Left kidney (tissue), 8 donors: ENCODE measurements around the gene DDR2. TPM values are rescaled to one million over a fixed set of nuclear protein-coding genes. Genes with fewer than 3 reads are reported as not detected.
"Not testable (repeated sequence)": the region's sequence is repeated elsewhere in the genome, so short reads cannot be mapped to it uniquely, and the experiment has no call there.

Experiments
- DNase-seq: peaks from one replicate; pipeline ENCODE4 v3.0.0-alpha.2; 2013
- long read RNA-seq, 8 donors: transcript quantifications; one replicate each; lab custom pipeline, GENCODE V29; 2026
- polyA plus RNA-seq: library from polyadenylated mRNA; unstranded; fragments of 120-200 nt; gene quantifications from one replicate; pipeline ENCODE4 v1.2.1, GENCODE V29; 2013; ENCODE audit not compliant: insufficient read length

DDR2 gene
- polyA plus RNA-seq: 22.2 TPM
- long read RNA-seq, donor 1: 0 reads
- long read RNA-seq, donor 2, partial matches to known transcripts: 5 of 7 reads
- long read RNA-seq, donor 2, other reads (novel, unspliced or antisense): 0 of 7 reads
- long read RNA-seq, donor 3, full-length matches to known transcripts: 3 of 3 reads
- long read RNA-seq, donor 3, partial matches to known transcripts: 0 of 3 reads
- long read RNA-seq, donor 3, other reads (novel, unspliced or antisense): 0 of 3 reads
- long read RNA-seq, donor 4: 0 reads
- long read RNA-seq, donor 5, full-length matches to known transcripts: 2 of 2 reads
- long read RNA-seq, donor 5, partial matches to known transcripts: 0 of 2 reads
- long read RNA-seq, donor 5, other reads (novel, unspliced or antisense): 0 of 2 reads
- long read RNA-seq, donor 6, partial matches to known transcripts: 0 of 1 reads
- long read RNA-seq, donor 6, other reads (novel, unspliced or antisense): 0 of 1 reads
- long read RNA-seq, donor 7, partial matches to known transcripts: 0 of 1 reads
- long read RNA-seq, donor 7, other reads (novel, unspliced or antisense): 0 of 1 reads
- long read RNA-seq, donor 8, partial matches to known transcripts: 0 of 1 reads
- long read RNA-seq, donor 8, other reads (novel, unspliced or antisense): 0 of 1 reads

DNA sequence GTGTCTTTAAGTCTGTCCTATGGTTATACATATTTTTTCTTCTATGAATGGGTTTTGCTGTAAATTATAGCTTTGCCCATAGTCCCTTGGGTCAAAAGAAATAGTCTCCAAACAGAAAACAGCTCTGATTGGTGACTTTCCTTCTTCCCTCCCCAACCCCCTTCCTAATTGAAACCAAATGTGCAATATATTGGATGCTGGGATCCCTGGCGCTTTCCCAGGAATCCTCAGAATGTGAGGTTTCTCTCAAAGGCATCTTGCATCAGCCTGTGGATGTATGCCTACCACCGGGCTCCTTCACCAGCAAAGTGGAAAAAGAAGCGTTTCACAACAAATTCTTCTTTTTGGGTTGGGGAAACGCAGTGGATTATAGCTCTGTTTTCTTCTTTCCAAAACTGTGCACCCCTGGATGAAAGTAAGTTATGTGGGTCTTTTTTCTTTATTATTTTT lies at the start of gene DDR2:
Gene DDR2 (plus strand): TSS at position 248 of the 450 bp plus-strand sequence. CDS start 86,600 bp downstream, outside the sequence.
- DNase-seq: peak; percentile 74

DNA sequence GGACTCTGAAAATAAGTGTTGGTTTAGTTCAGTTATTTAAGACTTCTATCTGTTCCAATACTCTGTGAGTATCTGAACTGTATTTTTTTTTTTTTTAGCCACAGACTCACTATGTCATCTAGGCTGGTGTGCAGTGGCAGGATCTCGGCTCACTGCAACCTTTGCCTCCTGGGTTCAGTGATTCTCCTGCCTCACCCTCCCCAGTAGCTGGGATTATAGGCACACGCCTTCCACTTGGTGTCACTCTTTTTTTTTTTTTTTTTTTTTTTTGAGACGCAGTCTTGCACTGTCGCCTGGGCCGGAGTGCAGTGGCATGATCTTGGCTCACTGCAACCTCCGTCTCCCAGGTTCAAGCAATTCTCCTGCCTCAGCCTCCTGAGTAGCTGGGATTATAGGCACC lies 49.4 kb upstream of the DDR2 start:
- DNase-seq: not testable (repeated sequence)

DNA sequence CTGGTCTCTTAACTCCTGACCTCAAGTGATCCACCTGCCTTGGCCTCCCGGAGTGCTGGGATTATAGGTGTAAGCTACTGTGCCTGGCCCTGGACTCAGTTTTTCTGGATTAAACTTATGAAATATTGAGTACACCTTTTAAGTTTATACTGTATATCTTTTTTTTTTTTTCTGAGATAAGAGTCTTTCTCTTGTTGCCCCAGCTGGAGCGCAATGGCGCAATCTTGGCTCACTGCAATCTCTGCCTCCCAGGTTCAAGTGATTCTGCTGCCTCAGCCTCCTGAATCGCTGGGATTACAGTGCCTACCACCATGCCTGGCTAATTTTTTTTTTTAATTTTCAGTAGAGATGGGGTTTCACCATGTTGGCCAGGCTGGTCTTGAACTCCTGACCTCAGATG lies 47.2 kb upstream of the DDR2 start:
- not testable (repeated sequence) for DNase-seq

DNA sequence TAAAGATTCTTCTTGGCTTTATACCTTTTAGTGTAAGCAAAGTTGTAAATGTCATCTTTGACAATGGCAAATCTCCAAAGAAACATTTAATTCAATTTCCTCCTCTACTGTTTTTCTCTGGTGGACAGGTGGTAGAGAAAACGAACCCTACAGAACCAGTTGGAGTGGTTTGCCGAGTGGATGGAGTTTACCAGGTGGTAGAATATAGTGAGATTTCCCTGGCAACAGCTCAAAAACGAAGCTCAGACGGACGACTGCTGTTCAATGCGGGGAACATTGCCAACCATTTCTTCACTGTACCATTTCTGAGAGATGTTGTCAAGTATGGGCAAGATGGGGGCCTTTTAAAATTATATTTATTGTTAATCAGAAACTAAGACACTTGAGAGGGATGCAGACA lies 44.9 kb upstream of the DDR2 start:
- DNase-seq: no peak

DNA sequence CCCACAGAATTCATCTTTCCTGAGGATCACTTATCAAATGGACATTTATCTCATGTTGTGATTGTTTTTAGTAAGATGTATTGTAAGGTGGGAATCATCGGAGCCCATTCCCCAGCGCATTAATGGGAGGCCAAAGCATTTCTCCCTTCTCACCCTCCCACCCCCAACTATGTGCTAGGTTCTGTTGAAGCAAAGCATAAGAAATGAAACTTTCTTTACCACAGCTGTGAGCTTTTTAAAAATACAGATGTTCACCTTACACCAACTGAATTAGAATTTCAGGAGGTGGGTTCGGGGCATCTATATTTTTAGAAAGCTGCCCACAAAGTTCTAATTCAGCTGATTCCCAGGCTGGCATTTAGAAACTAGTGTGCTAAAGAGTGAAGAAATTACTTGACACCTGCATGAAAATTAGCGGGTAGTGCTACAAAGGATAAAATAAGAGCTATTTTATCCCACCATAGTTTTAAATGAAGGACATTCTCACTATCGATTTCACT lies 44.5 kb upstream of the DDR2 start:
- no peak for DNase-seq

DNA sequence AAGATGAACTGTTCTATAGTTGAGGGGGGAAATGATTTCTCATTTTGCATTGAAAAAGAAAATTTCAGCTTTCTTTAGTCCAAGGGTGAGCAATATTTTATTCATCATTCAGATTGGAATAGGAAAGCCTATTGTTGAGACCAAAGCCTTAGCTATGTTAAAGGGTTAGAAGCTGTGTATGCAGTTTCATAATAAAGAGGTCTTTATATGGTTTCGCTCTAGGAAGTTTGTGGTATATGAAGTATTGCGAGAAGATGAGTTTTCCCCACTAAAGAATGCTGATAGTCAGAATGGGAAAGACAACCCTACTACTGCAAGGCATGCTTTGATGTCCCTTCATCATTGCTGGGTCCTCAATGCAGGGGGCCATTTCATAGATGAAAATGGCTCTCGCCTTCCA lies 42.2 kb upstream of the DDR2 start:
- DNase-seq: no peak

DNA sequence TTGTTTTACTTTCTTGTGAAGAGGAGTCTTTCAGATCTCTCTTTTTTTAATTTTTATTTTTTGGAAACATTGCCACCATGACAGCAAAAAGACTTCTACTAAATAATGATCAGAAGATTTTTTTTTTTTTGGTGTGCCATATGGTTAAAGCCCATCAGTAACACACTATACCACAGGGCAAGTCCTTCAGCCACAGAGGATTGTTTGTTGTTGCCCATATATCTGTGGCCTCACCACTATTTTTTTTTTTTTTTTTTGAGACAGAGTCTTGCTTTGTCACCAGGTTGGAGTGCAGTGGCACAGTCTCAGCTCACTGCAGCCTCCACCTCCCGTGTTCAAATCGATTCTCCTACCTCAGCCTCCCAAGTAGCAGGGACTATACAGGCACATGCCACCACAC lies 41.6 kb upstream of the DDR2 start:
- DNase-seq: no peak

DNA sequence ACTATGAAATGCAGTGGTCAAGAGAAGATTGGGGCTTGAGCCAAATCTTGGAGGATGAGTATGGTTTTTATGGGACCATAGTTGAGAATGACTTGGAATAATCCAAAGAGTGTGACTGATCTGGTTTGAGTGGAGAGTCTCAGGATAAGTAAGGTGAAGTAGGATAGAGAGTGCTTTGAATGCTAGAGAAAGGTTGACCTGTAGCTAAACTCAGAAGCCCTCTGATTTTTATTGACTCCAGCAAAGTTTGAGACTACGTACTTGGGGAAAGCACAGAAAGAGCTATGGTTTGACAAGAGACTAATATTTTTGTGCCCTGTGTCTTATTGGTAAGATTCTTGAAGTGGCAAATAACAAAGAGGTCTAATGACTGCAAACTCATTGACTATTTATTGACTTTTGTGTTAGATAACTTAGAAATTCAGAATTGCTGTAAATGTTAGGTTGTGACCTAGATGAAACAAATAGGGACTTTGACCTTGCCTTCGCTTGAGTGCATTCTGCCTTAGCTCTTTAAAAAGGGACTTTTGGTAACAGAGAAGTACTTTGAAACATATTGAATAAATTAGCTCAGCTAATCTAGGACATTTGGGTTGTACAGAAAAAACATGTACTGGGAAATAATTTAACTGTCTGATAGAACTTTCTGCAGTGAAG lies 35.6 kb upstream of the DDR2 start:
- no peak for DNase-seq

DNA sequence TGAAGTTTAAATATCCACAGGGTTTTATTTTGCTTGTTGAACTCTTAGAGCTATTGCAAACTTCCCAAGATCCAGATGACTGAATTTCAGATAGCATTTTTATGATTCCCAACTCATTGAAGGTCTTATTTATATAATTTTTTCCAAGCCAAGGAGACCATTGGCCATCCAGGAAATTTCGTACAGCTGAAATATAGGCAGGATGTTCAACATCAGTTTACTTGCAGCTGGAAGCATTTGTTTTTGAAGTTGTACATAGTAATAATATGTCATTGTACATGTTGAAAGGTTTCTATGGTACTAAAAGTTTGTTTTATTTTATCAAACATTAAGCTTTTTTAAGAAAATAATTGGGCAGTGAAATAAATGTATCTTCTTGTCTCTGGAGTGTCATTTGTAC lies 32.8 kb upstream of the DDR2 start:
- DNase-seq: no peak

DNA sequence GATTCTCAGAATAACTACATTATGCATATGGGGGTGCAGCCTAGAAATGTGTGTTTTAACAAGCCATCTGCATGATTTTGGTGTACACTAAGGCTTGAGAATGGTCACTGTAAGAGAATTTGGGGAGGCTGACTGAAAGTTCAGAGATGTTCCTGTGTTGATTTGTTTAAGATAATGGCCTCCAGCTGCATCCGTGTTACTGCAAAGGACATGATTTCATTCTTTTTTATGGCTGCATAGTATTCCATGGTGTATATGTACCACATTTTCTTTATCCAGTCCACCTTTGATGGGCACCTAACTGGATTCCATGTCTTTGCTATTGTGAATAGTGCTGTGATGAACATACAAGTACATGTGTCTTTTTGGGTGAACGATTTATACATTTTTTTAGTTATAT lies 29.1 kb upstream of the DDR2 start:
- DNase-seq: not testable (repeated sequence)

DNA sequence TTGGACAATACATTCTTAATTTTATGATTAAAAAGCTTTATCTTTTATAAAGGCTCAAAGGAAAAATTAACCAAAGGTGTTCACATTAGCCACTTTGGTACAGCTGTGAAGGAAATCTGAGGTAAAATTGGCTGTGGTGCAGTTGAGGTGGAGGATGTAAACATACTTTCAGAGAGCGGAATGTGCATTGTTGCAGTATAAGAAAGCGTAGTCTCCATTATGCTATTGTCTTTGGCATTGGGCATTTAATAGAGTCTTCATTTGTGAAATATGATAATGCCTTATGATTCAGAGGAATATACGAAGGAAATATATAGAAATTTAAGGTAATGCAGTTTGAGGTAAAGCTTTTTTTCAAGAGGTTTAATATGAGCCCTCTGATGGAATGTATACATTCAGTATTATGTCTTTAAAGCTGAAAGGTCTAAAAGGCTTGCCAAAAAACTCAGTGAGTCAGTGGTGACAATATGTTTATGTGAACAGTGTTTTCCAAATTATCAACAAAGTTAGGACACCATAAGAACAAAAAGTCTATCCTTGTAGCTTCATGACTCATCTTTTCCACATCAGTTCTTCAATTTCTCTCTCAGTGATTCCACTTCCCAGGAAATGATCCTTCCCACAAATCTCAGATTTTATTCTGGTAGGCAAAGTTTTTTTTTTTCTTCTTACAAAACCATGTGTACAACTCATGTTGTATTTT lies 26.9 kb upstream of the DDR2 start:
- no peak for DNase-seq

DNA sequence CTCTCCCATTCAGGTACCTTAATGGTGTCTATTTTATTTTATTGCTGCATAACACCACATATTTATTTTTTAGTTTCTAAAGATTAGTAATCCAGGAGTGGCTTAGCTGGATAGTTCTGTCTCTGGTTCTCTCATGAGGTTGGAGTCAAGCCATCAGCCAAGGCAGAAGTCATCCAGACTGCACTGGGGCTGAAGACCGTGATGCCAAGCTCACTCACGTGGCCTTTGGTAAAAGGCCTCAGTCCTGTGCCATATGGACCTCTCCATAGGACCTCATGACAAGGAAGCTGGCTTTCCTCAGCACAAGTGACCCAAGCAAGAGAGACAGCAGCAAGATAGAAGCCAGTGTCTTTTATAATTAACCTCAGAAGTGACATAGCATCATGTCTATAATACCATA lies 23.0 kb upstream of the DDR2 start:
- no peak for DNase-seq

DNA sequence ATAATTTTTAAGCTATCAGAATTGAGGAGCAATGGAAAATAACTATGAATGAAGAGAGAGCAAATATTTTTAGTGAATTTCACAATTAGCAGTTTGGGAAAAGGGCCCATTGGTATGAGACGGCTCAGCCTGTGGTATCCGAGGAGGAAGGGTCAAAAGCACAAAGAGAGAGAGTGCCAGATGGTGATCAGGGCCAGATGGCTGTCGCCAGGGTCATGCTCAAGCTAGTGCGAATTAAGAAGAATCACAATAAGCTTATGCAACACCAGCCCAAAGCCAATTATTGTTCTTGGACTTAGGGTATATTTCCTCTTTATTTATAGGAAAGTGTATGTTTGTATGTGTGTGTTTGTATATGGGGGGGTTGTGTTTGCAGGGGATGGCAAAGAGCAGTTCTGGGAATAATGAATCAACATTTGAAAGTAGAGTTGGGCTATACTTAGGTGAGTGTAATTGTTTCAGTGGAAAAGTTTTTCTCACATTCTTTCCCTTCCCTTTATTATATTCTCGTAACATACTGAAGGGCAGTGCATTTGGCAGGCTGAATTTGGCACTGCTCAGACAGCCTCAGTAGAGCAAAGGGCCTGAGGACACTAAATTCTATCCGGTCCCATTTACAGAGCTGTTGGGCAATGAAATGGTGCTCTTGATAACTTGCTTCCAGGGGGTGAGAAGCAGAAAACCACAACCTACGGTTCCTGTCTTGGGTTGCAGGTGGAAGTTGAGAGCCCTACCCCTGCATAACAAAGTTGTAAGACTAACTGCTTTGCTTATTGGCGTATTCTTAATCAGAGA lies 19.5 kb upstream of the DDR2 start:
- no peak for DNase-seq

DNA sequence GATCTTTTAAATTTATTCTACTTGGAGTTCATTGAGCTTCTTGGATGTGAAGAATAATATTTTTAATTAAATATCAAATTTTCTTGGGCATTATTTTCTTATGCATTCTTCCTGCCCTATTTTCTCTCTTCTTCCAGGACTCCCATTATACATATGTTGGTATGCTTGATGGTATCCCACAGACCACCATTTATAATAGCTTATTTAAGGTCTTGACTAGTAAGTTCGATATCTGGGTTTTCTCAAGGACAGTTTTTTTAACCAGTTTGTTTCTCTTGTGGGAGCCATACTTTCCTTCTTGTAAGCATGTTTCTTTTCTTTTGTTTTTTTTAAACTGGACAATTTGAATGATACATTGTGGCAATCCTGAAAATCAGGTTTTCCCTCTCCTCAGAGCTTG lies 15.4 kb upstream of the DDR2 start:
- no peak for DNase-seq

DNA sequence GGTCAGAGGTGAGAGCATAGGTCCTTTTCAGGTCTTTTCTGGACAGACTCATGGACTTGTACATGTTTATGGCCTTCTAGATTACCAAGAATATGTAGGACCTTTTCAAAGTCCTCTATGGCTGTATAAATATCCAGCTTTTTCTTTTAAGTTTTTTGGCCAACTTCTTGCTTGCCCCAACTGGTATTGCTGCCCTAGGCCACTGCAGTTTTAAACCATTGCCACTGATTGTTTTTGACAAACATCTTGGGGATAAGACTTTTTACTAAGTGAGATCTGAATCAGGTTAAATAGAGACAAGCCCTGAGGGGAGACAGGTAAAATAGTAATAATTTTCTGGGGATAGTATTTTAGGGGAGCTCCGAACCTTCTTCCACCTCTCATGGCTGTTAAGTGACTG lies 14.8 kb upstream of the DDR2 start:
- no peak for DNase-seq

DNA sequence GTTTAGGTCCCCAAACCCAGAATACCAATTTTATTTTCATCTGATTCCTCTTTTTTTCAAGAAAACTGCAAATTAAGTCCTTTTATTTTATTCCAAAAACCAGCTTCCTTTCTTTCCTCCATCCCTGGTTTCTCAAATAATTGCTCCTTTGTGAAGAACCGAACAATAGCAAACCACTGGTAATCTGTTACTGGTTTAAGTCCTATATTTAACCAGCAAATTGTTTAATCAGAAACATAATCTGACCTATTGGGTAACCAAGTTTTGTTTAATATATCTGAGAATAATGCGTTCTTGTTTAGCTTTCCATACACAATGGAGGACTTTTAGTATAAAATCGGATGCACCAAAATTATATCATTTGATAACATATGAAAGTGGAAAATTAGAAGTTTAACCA lies 13.2 kb upstream of the DDR2 start:
- DNase-seq: no peak

DNA sequence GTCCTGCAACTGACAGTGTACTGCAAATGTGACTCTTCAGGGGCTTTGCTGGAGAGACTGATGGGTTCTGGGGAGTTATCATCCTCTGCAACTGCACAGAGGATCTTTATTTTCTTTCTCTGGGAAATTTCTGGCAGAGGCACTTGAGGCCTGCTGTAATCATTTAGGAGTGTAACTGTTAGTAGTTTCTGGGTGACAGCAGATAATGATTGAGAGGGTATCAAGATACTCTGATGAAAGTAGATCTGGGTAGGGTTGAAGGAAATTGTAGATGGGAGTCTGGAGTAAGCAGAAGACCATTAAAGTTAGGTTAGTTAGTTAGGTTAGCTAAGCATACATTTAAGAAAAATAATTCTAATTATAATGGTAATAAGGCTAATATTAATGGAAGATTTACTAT lies 11.0 kb upstream of the DDR2 start:
- DNase-seq: no peak

DNA sequence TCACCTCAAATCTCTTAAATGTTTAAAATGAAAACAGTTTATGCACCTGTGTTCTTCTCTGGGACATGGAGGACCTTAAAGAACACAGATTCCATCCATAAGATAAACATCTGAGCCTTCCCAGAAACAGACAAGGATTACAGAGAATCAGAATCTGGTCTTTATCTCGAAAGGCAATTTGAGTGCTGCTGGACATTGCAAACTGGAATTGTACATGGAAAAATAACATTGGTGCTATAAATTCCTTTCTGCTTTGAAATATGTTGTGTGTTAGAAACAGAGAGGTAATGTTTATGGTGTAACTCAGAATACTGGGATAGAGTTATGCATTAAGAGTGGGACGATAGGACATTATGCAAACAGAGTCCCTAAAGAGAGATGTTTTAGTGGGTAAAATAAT lies 6.6 kb upstream of the DDR2 start:
- DNase-seq: no peak

DNA sequence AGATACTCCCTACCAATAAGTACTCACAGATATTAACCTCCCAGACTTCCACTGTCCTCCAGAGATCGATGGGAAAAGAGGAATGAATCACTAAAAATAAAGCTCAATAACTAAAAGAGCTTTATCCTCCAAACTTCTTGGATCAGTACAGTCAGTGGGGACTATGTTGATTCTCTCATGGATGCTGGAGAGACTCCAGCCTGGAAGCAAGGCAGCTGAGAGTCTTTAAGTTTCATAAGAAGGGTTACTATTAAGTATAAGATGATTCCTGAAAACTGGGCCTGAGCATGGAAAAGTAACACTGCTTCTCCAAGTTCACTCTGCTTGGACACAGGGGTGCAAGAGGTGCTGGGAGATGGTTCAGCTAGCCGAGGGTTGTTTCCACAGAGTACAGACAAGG lies 6.2 kb upstream of the DDR2 start:
- no peak for DNase-seq

DNA sequence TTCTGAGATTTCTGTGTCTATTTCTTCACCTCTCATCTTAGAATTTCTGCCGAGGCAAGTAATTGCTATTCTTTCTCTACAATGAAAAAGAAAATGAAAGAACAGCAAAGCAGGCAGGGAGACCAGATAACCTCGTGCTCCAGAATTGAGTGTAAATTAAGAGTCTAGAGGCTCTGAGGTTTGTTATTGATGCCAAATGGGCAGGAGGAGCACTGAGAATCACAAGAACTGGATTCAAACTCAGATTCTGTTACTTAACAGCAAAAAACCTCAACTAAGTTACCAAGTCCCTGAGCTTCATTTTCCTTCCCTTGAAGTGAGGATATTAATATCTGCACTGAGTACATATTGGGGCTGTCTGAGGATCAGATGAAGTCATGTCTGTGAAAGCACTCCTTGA lies 5.5 kb upstream of the DDR2 start:
- no peak for DNase-seq

DNA sequence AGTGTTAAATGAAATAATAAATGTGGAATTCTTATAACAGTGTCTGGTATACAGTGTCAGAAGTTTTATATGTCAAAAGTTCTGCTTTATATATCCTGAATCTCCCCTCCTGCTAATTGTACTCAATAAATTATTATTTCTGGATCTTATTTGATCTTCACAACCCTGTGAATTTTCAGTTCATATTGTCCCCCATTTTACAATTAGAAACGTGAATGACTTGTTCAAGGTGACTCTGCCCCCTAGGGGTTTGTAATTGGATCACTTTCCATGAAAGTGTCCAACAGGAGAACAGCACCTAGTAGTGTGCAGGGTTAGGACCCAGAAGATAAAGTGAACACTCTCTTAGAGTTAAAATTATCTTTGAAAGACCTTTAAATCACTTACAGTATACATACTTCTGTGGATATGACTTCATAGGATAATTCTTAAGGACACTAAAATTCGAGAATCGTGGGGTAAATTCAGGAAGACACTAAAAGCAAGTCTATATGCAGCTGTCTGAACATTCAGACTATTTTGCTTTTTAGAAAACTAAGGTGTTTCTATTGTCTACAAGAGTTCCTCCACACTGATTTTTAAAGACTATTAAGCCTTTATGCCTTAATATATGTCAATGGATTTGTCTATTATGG lies 4.5 kb upstream of the DDR2 start:
- DNase-seq: no peak
